ENCODE measurements around the gene CLSTN1. TPM values are rescaled to one million over a fixed set of nuclear protein-coding genes. Genes with fewer than 3 reads are reported as not detected.

The CLSTN1 gene
- polyA plus RNA-seq, 3 donors, result 5.2 to 25.2 (median 5.3) TPM

- Histone ChIP-seq H3K9me3 (replicated peaks in 1 of 2; ENCODE audit: control insufficient read depth in 1 of 2, insufficient read depth in 1 of 2, low read length in 2 of 2) (no peaks in the 10 kb centered on the region), H3K4me2 (replicated peaks; ENCODE audit: extremely low read depth, low read length, poor library complexity, severe bottlenecking) (no peak overlapping the region), H3K27me3 (ENCODE audit: control insufficient read depth in 2 of 2, insufficient read depth in 2 of 2, low read length in 2 of 2) (no peaks in the 10 kb centered on the region), H2AFZ (ENCODE audit: insufficient read depth, low read depth, low read length, poor library complexity, severe bottlenecking) (no peak overlapping the region), H3K79me2 (ENCODE audit: insufficient read depth, low read length) (peaks cover 25% of the 10 kb centered on the region), H4K20me1 (ENCODE audit: insufficient read depth, low read length) (peaks cover 8% of the 10 kb centered on the region), H3K36me3 (replicated peaks in 1 of 2; ENCODE audit: control insufficient read depth in 1 of 2, insufficient read depth in 2 of 2, low read length in 2 of 2) (peaks cover 9 to 22% of the 10 kb centered on the region in 2 donors), H3K9ac (ENCODE audit: insufficient read depth, low read length, poor library complexity, severe bottlenecking) (no peak overlapping the region), H3K4me1 (ENCODE audit: control insufficient read depth in 1 of 2, insufficient read depth in 2 of 2, low read length in 2 of 2) (no peaks in the 10 kb centered on the region), H3K4me3 (replicated peaks in 1 of 3; ENCODE audit: low read depth in 2 of 3, low read length in 3 of 3) (no peak overlapping the region), H3K27ac (ENCODE audit: low read depth in 1 of 2, low read length in 2 of 2) (no peak overlapping the region)
- Mint-ChIP-seq H3K4me1 (no peaks in the 10 kb centered on the region), H3K27ac (peak overlapping the region in 2 of 7 donors; percentile 45 to 49), H3K27me3 (ENCODE audit: low read depth in 3 of 3) (peaks cover 0 to 2% (median 0%) of the 10 kb centered on the region in 3 donors), H3K36me3 (peaks cover 18 to 24% of the 10 kb centered on the region in 2 donors), H3K9me3 (peaks cover 0 to 2% (median 0%) of the 10 kb centered on the region in 7 donors), H3K4me3 (no peak overlapping the region)
- no peak for DNase-seq
- intact Hi-C loops (cut with micrococcal nuclease), result no loop called here
- no peak for TF ChIP-seq CTCF (IDR thresholded peaks at IDR 0.05)
- WGBS (ENCODE audit: insufficient coverage), result 94% methylated on average over 17 of the region's 20 CpGs
These were observed 48.8 kb downstream of the CLSTN1 start for GRCh38 chr1:9774712-9775679.

GRCh38 chr1:9770298-9770697 lies 53.5 kb downstream of the CLSTN1 start:
- Mint-ChIP-seq H3K4me1 (peaks cover 5% of the 10 kb centered on the region), H3K4me3 (no peak overlapping the region), H3K27ac (no peak overlapping the region), H3K9me3 (peaks cover 0 to 2% (median 0%) of the 10 kb centered on the region in 7 donors), H3K27me3 (ENCODE audit: low read depth in 3 of 3) (peaks cover 0 to 4% (median 0%) of the 10 kb centered on the region in 3 donors), H3K36me3 (peaks cover 18 to 29% of the 10 kb centered on the region in 2 donors)
- H4K20me1 ChIP-seq (ENCODE audit: insufficient read depth, low read length), result peaks cover 14% of the 10 kb centered on the region
- no peak overlapping the region for H3K27ac ChIP-seq (ENCODE audit: low read depth in 1 of 2, low read length in 2 of 2)
- 74% methylated on average over 6 of the region's 10 CpGs for WGBS (ENCODE audit: insufficient coverage)
- no peak overlapping the region for H3K4me3 ChIP-seq (replicated peaks in 1 of 3; ENCODE audit: low read depth in 2 of 3, low read length in 3 of 3)
- no peak for TF ChIP-seq CTCF (IDR thresholded peaks at IDR 0.05)
- no peaks in the 10 kb centered on the region for H3K4me1 ChIP-seq (ENCODE audit: control insufficient read depth in 1 of 2, insufficient read depth in 2 of 2, low read length in 2 of 2)
- H3K27me3 ChIP-seq (ENCODE audit: control insufficient read depth in 2 of 2, insufficient read depth in 2 of 2, low read length in 2 of 2), result no peaks in the 10 kb centered on the region
- H2AFZ ChIP-seq (ENCODE audit: insufficient read depth, low read depth, low read length, poor library complexity, severe bottlenecking), result no peak overlapping the region
- intact Hi-C loops (cut with micrococcal nuclease), result no loop called here
- H3K36me3 ChIP-seq (replicated peaks in 1 of 2; ENCODE audit: control insufficient read depth in 1 of 2, insufficient read depth in 2 of 2, low read length in 2 of 2), result peaks cover 9 to 22% of the 10 kb centered on the region in 2 donors
- DNase-seq, result no peak
- H3K9ac ChIP-seq (ENCODE audit: insufficient read depth, low read length, poor library complexity, severe bottlenecking), result no peak overlapping the region
- H3K9me3 ChIP-seq (replicated peaks in 1 of 2; ENCODE audit: control insufficient read depth in 1 of 2, insufficient read depth in 1 of 2, low read length in 2 of 2), result no peaks in the 10 kb centered on the region
- H3K79me2 ChIP-seq (ENCODE audit: insufficient read depth, low read length), result peaks cover 15% of the 10 kb centered on the region
- no peak overlapping the region for H3K4me2 ChIP-seq (replicated peaks; ENCODE audit: extremely low read depth, low read length, poor library complexity, severe bottlenecking)

Measured in CD14-positive monocyte (primary cell).